Subcutaneous abdominal adipose tissue (tissue), 5 donors: Measurements from ENCODE around the gene GNG7.
"Not testable (repeated sequence)": the region's sequence is repeated elsewhere in the genome, so short reads cannot be mapped to it uniquely, and the experiment has no call there.

Experiments used
- H3K27ac ChIP-seq: one replicate; pipeline ENCODE4 v1.7.0; 2013; ENCODE audit warnings: low read depth, mild to moderate bottlenecking, inconsistent platforms, low read length, moderate library complexity
- H3K27me3 ChIP-seq, 5 donors: one replicate each; pipeline ENCODE4 v1.7.0; 2013; ENCODE audit warnings: low read length in 5 of 5, inconsistent platforms in 1 of 5; ENCODE audit not compliant: control insufficient read depth in 5 of 5, insufficient read depth in 4 of 5
- H3K36me3 ChIP-seq, 5 donors: one replicate each; pipeline ENCODE4 v1.7.0; 2013; ENCODE audit warnings: low read length in 5 of 5; ENCODE audit not compliant: control insufficient read depth in 5 of 5, insufficient read depth in 5 of 5
- H3K4me1 ChIP-seq, 5 donors: one replicate each; pipeline ENCODE4 v1.7.0; 2013; ENCODE audit warnings: low read length in 5 of 5, mild to moderate bottlenecking in 3 of 5, moderate library complexity in 1 of 5; ENCODE audit not compliant: control insufficient read depth in 5 of 5, insufficient read depth in 5 of 5
- H3K4me3 ChIP-seq, 5 donors: one replicate each; pipeline ENCODE4 v1.7.0; 2013; ENCODE audit warnings: low read length in 5 of 5, low read depth in 1 of 5
- H3K9ac ChIP-seq, 5 donors: one replicate each; pipeline ENCODE4 v1.7.0; 2013; ENCODE audit warnings: low read length in 5 of 5, mild to moderate bottlenecking in 4 of 5, moderate library complexity in 3 of 5
- H3K9me3 ChIP-seq, 5 donors: one replicate each; pipeline ENCODE4 v1.7.0; 2013; ENCODE audit warnings: low read length in 5 of 5; ENCODE audit not compliant: control insufficient read depth in 5 of 5
- donor health status: healthy.
- donor health status: healthy.
- donor health status: healthy.
- donor health status: healthy.
- donor health status: healthy.

Gene GNG7

GRCh38 chr19:2584002-2584401, 118.5 kb downstream of the GNG7 start:
- Histone ChIP-seq H3K4me3 (no peak overlapping the region), H3K27ac (no peak overlapping the region), H3K9me3 (peaks cover 0 to 2% (median 0%) of the 10 kb centered on the region in 5 donors)

GRCh38 chr19:2582984-2583956, 119.2 kb downstream of the GNG7 start:
- H3K4me3 ChIP-seq: no peak overlapping the region
- peaks cover 0 to 2% (median 0%) of the 10 kb centered on the region in 5 donors for H3K9me3 ChIP-seq
- no peaks in the 10 kb centered on the region for H3K36me3 ChIP-seq
- no peaks in the 10 kb centered on the region for H3K27me3 ChIP-seq
- H3K4me1 ChIP-seq: peaks cover 4 to 23% (median 22%) of the 10 kb centered on the region in 5 donors
- H3K27ac ChIP-seq: no peak overlapping the region
- H3K9ac ChIP-seq: no peak overlapping the region

More at GRCh38 chr19:2584002-2584401, 118.5 kb downstream of the GNG7 start:
- Histone ChIP-seq H3K27me3 (no peaks in the 10 kb centered on the region), H3K36me3 (no peaks in the 10 kb centered on the region), H3K4me1 (peaks cover 5 to 20% (median 15%) of the 10 kb centered on the region in 5 donors), H3K9ac (no peak overlapping the region)

- H3K27ac ChIP-seq, H3K9me3 ChIP-seq, H3K36me3 ChIP-seq, H3K27me3 ChIP-seq, H3K9ac ChIP-seq, H3K4me3 ChIP-seq: not testable (repeated sequence)
- H3K4me1 ChIP-seq: peaks cover 3 to 46% (median 42%) of the 10 kb centered on the region in 5 donors
Measured at GRCh38 chr19:2580396-2580795, 122.1 kb downstream of the GNG7 start.

GRCh38 chr19:2579678-2580280, 122.7 kb downstream of the GNG7 start:
- Histone ChIP-seq H3K27ac (peak overlapping the region; percentile 80), H3K9ac (peak overlapping the region in 3 of 5 donors; percentile 43 to 76 (median 64)), H3K4me3 (peak overlapping the region in 4 of 5 donors; percentile 51 to 62 (median 55)), H3K9me3 (peaks cover 0 to 2% (median 0%) of the 10 kb centered on the region in 5 donors), H3K4me1 (peaks cover 3 to 48% (median 42%) of the 10 kb centered on the region in 5 donors), H3K36me3 (no peaks in the 10 kb centered on the region), H3K27me3 (no peaks in the 10 kb centered on the region)

GRCh38 chr19:2578901-2579677, 123.4 kb downstream of the GNG7 start:
- Histone ChIP-seq H3K4me1 (peaks cover 3 to 48% (median 42%) of the 10 kb centered on the region in 5 donors), H3K27me3 (no peaks in the 10 kb centered on the region), H3K4me3 (peak overlapping the region in 4 of 5 donors; percentile 51 to 62 (median 55)), H3K36me3 (no peaks in the 10 kb centered on the region), H3K27ac (peak overlapping the region; percentile 80), H3K9ac (peak overlapping the region in 4 of 5 donors; percentile 43 to 76 (median 56)), H3K9me3 (peaks cover 0 to 4% (median 0%) of the 10 kb centered on the region in 5 donors)

GRCh38 chr19:2578391-2578890, 124.1 kb downstream of the GNG7 start:
- H3K27ac ChIP-seq: peak overlapping the region; percentile 80
- H3K4me1 ChIP-seq: peaks cover 3 to 48% (median 42%) of the 10 kb centered on the region in 5 donors
- H3K36me3 ChIP-seq: no peaks in the 10 kb centered on the region
- peak overlapping the region; percentile 16 to 76 (median 48) for H3K9ac ChIP-seq
- H3K9me3 ChIP-seq: peaks cover 0 to 4% (median 0%) of the 10 kb centered on the region in 5 donors
- H3K27me3 ChIP-seq: no peaks in the 10 kb centered on the region
- H3K4me3 ChIP-seq: peak overlapping the region in 4 of 5 donors; percentile 51 to 62 (median 55)

- no peaks in the 10 kb centered on the region for H3K27me3 ChIP-seq
- H3K36me3 ChIP-seq: no peaks in the 10 kb centered on the region
- H3K4me3 ChIP-seq: peak overlapping the region in 1 of 5 donors; percentile 59
- peak overlapping the region in 4 of 5 donors; percentile 6 to 76 (median 32) for H3K9ac ChIP-seq
- peaks cover 0 to 4% (median 0%) of the 10 kb centered on the region in 5 donors for H3K9me3 ChIP-seq
- H3K27ac ChIP-seq: peak overlapping the region; percentile 80
- H3K4me1 ChIP-seq: peaks cover 3 to 48% (median 42%) of the 10 kb centered on the region in 5 donors
Measured at GRCh38 chr19:2577722-2578335, 124.7 kb downstream of the GNG7 start.

- Histone ChIP-seq H3K27ac (no peak overlapping the region), H3K9ac (peak overlapping the region in 1 of 5 donors; percentile 13), H3K9me3 (peaks cover 0 to 4% (median 0%) of the 10 kb centered on the region in 5 donors), H3K36me3 (no peaks in the 10 kb centered on the region), H3K4me1 (peaks cover 3 to 48% (median 42%) of the 10 kb centered on the region in 5 donors), H3K27me3 (no peaks in the 10 kb centered on the region), H3K4me3 (no peak overlapping the region)
Measured at GRCh38 chr19:2575734-2576481, 126.6 kb downstream of the GNG7 start.
